A673 (cell line): ENCODE results near the gene RDX. TPM values are rescaled to one million over a fixed set of nuclear protein-coding genes. Genes with fewer than 3 reads are reported as not detected.

ENCODE experiments used
- BruUV-seq: library from RNA; stranded (reverse); fragments of 400-500 nt; replicated peaks from 2 replicates; lab custom pipeline; 2021; lab: Mats Ljungman, UMichigan
- CTCF ChIA-PET: fragments of 300-600 bp; sonication (Branson Sonifier 250); formaldehyde crosslinking; loops from one replicate; lab custom pipeline; 2022; ENCODE audit warnings: antibody characterized with exemption; lab: Charles Lee
- POLR2A ChIA-PET: fragments of 300-600 bp; sonication (Branson Sonifier 250); formaldehyde crosslinking; loops from one replicate; lab custom pipeline; 2022; ENCODE audit warnings: antibody characterized with exemption; ENCODE audit not compliant: low non-redundant PET; lab: Charles Lee
- DNase-seq: peaks from one replicate; pipeline ENCODE4 v3.0.0-alpha.2; 2015; ENCODE audit warnings: low spot score
- H3K27ac ChIP-seq: fragments of 200-600 bp; sonication (generic); 2 replicates; pipeline ENCODE4 v1.5.1; 2016; ENCODE audit warnings: mixed run types, low read depth, mild to moderate bottlenecking, mixed read lengths, antibody characterized with exemption, low read length; ENCODE audit not compliant: poor library complexity, severe bottlenecking
- H3K27me3 ChIP-seq: fragments of 200-600 bp; sonication (generic); replicated peaks from 2 replicates; pipeline ENCODE4 v1.6.1; 2017; ENCODE audit warnings: mixed run types, low read depth, mild to moderate bottlenecking, mixed read lengths, antibody characterized with exemption, low read length; ENCODE audit not compliant: insufficient read depth, poor library complexity
- H3K36me3 ChIP-seq: fragments of 200-600 bp; sonication (generic); 2 replicates; pipeline ENCODE4 v1.6.1; 2016; ENCODE audit warnings: mixed run types, mild to moderate bottlenecking, mixed read lengths, antibody characterized with exemption, low read length; ENCODE audit not compliant: insufficient read depth, poor library complexity, severe bottlenecking
- H3K4me1 ChIP-seq: fragments of 200-600 bp; sonication (generic); 2 replicates; pipeline ENCODE4 v1.6.1; 2017; ENCODE audit warnings: mixed run types, mild to moderate bottlenecking, mixed read lengths, antibody characterized with exemption, low read length; ENCODE audit not compliant: insufficient read depth, poor library complexity, severe bottlenecking
- H3K4me3 ChIP-seq: fragments of 200-600 bp; sonication (generic); 2 replicates; pipeline ENCODE4 v1.5.1; 2016; ENCODE audit warnings: low read depth, mixed run types, mild to moderate bottlenecking, mixed read lengths, low read length; ENCODE audit not compliant: poor library complexity, severe bottlenecking
- H3K9me3 ChIP-seq: fragments of 200-600 bp; sonication (generic); 2 replicates; pipeline ENCODE4 v1.6.1; 2016; ENCODE audit warnings: mixed run types, low read depth, mild to moderate bottlenecking, mixed read lengths, antibody characterized with exemption, low read length; ENCODE audit not compliant: poor library complexity, severe bottlenecking
- EZH2 ChIP-seq: fragments of 200-600 bp; sonication (generic); IDR thresholded peaks from 2 replicates; pipeline ENCODE4 v1.6.1; 2017; ENCODE audit warnings: borderline replicate concordance, low read depth, mild to moderate bottlenecking, mixed read lengths, antibody characterized with exemption, low read length; ENCODE audit not compliant: poor library complexity, severe bottlenecking
- intact Hi-C: fragments of 100-400 bp; cut with micrococcal nuclease; formaldehyde crosslinking; loops from one replicate; pipeline ENCODE4 v1.10.0; 2022; ENCODE audit not compliant: unreplicated experiment
- total RNA-seq: library from RNA; stranded (reverse); gene quantifications from 2 replicates; pipeline ENCODE4 v1.2.3, GENCODE V29; 2021
- TF ChIP-seq, protein P1 (sequence below): fragments of 300-800, 200-600 bp; sonication (generic); conservative IDR thresholded peaks from 2 replicates; pipeline ENCODE4 v1.5.1; 2017; ENCODE audit warnings: low read depth, mild to moderate bottlenecking, antibody characterized with exemption, low read length, moderate library complexity, mixed read lengths

Gene RDX
- total RNA-seq, 1 experiment from 2014 or later, result 395 TPM

DNA sequence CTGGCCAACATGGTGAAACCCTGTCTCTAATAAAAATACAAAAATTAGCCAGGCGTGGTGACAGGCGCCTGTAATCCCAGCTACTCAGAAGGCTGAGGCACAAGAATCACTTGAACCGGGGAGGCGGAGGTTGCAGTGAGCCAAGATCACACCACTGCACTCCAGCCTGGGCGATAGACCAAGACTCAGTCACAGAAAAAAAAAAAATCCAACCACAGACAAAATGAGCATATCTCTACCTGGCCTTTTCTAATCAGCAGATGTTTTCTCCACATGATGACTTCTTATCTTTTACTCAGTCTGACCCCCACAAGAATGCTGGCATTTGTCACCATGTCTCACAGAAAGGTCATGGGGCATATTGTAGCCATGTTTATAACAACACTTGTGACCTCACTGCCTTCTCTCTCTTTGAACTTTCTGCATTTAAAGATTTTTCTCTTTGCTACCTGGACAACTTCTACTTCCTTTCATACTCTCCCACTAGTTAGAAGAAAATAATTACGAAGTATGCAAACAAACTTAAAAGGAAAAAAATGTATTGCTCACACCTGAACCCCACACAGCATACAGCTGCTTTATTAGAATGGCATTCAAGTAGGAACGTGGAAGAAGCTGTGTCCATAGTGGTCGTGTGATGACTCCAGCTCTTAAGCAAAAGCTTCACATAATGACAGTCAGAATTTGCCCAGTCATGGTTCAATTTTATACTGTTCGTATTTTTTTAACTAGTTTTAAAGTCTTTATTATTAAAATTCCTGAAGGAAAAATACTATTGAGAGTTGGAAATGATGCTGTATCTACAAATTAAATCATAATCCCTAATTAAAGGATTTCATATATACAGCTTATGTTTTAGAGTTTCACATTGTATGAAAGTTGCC, 137.9 kb downstream of the RDX start:
- Histone ChIP-seq H3K27me3 (no peaks in the 10 kb centered on the region), H3K4me3 (no peak overlapping the region), H3K4me1 (peaks cover 5% of the 10 kb centered on the region), H3K9me3 (no peaks in the 10 kb centered on the region), H3K36me3 (peaks cover 30% of the 10 kb centered on the region), H3K27ac (no peak overlapping the region)
- ChIA-PET POLR2A (interaction anchor here (0.6 to 0.9 kb wide), 2 partner anchors 274 to 914 kb away, joined by 3 to 12 read pairs; no protein-coding TSS in a partner anchor), CTCF (no interaction called here)
- no TSS peak for BruUV-seq
- no peak for DNase-seq
- intact Hi-C loops, result no loop called here
- TF ChIP-seq EZH2, result no peak
- TF ChIP-seq, protein P1, sequence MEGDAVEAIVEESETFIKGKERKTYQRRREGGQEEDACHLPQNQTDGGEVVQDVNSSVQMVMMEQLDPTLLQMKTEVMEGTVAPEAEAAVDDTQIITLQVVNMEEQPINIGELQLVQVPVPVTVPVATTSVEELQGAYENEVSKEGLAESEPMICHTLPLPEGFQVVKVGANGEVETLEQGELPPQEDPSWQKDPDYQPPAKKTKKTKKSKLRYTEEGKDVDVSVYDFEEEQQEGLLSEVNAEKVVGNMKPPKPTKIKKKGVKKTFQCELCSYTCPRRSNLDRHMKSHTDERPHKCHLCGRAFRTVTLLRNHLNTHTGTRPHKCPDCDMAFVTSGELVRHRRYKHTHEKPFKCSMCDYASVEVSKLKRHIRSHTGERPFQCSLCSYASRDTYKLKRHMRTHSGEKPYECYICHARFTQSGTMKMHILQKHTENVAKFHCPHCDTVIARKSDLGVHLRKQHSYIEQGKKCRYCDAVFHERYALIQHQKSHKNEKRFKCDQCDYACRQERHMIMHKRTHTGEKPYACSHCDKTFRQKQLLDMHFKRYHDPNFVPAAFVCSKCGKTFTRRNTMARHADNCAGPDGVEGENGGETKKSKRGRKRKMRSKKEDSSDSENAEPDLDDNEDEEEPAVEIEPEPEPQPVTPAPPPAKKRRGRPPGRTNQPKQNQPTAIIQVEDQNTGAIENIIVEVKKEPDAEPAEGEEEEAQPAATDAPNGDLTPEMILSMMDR, result no peak

DNA sequence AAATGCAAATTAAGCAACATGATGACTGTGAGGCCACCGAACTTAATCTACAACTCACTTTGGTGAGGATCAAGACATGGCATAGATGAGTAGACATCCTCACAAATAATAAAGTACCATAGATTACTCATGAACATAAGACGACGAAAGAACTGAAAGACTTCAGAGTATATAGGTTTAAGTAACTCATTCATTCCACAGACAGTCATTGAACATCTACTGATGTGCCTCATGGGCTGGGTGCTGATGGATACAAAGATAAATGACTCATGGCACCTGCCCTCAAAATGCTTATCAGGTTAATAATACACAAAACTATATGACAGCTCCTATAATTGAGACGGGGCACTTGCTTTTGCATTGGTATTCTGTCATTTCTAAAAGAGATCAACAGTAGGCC, 139.9 kb downstream of the RDX start:
- intact Hi-C loops, result no loop called here
- H3K9me3 ChIP-seq, result no peaks in the 10 kb centered on the region
- H3K27me3 ChIP-seq, result no peaks in the 10 kb centered on the region
- H3K4me3 ChIP-seq, result no peak overlapping the region
- peaks cover 18% of the 10 kb centered on the region for H3K4me1 ChIP-seq
- CTCF ChIA-PET, result no interaction called here
- peaks cover 18% of the 10 kb centered on the region for H3K36me3 ChIP-seq
- H3K27ac ChIP-seq, result no peak overlapping the region
- no peak for TF ChIP-seq EZH2
- TF ChIP-seq, protein P1, result no peak
- POLR2A ChIA-PET, result no interaction called here
- BruUV-seq, result no TSS peak
- no peak for DNase-seq

DNA sequence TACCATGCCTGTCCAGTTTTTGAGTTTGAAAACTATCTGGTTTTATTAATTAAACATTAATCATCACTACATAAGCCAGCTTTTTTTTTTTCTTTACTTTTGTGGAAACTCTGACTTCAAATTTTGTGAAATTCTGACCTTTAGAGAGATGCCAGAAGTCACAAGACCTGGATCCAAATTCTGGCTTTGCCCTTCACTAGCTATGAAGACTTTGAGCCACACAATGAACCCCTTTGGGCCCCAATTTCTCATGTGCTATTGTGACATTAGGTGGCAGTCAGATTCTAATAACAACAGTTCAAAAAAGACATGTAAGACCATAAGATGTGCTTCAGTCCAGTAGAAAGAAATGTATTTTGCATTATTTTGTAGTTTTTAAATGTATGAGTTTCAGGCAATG, 142.9 kb downstream of the RDX start:
- peaks cover 29% of the 10 kb centered on the region for H3K4me1 ChIP-seq
- H3K27ac ChIP-seq, result no peak overlapping the region
- H3K27me3 ChIP-seq, result no peaks in the 10 kb centered on the region
- POLR2A ChIA-PET, result no interaction called here
- TF ChIP-seq EZH2, result no peak
- TF ChIP-seq, protein P1, result no peak
- BruUV-seq, result no TSS peak
- CTCF ChIA-PET, result no interaction called here
- no peak for DNase-seq
- H3K4me3 ChIP-seq, result no peak overlapping the region
- H3K9me3 ChIP-seq, result no peaks in the 10 kb centered on the region
- no peaks in the 10 kb centered on the region for H3K36me3 ChIP-seq
- intact Hi-C loops, result no loop called here
